Stomach (tissue), 9 donors: ENCODE results near the gene ZFHX3. TPM values are rescaled to one million over a fixed set of nuclear protein-coding genes. Genes with fewer than 3 reads are reported as not detected.

Source experiments
- DNase-seq, 2 donors: peaks; one replicate each; pipeline versions ENCODE4 v3.0.0 to v3.0.0-alpha.2; 2013 to 2019
- H3K27ac ChIP-seq, 5 donors: fragments of 200-600 bp in 4 of 5; sonication (generic) in 4 of 5; one replicate each; pipeline ENCODE4 v1.5.1; 2013 to 2019; ENCODE audit warnings: mild to moderate bottlenecking in 1 of 5, moderate library complexity in 1 of 5
- H3K27me3 ChIP-seq, 3 donors: fragments of 200-600 bp; sonication (generic); one replicate each; pipeline ENCODE4 v1.5.1; 2017 to 2019; ENCODE audit warnings: mixed run types in 1 of 3
- H3K36me3 ChIP-seq, 4 donors: fragments of 200-600 bp; sonication (generic); 1 replicate in 3 of 4; 2 replicates in 1 of 4; pipeline ENCODE4 v1.5.1; 2016 to 2019
- H3K4me1 ChIP-seq, 4 donors: fragments of 200-600 bp; sonication (generic); one replicate each; pipeline ENCODE4 v1.5.1; 2016 to 2019
- H3K4me3 ChIP-seq, 4 donors: fragments of 200-600 bp; sonication (generic) in 3 of 4; one replicate each; pipeline ENCODE4 v1.5.1; 2016 to 2019; ENCODE audit warnings: mild to moderate bottlenecking in 1 of 4
- H3K9me3 ChIP-seq, 4 donors: fragments of 200-600 bp; sonication (generic); one replicate each; pipeline ENCODE4 v1.5.1; 2016 to 2019
- CTCF ChIP-seq, 7 experiments: fragments of 450-650 bp in 4 of 7; fragments of 200-600 bp in 3 of 7; sonication (generic) in 3 of 7; IDR thresholded peaks; one replicate each; pipeline ENCODE4 v1.5.1; 2016 to 2019; ENCODE audit warnings: antibody characterized with exemption in 7 of 7, control low read depth in 2 of 7, mild to moderate bottlenecking in 1 of 7
- EP300 ChIP-seq: sonication (generic); formaldehyde crosslinking; IDR thresholded peaks from one replicate; pipeline ENCODE4 v1.6.1; 2017; ENCODE audit warnings: antibody characterized with exemption
- POLR2A ChIP-seq, 4 donors: fragments of 450-650 bp; IDR thresholded peaks; one replicate each; pipeline ENCODE4 v1.6.1; 2016; ENCODE audit warnings: antibody characterized with exemption in 4 of 4, control low read depth in 2 of 4, mild to moderate bottlenecking in 1 of 4, moderate library complexity in 1 of 4
- POLR2AphosphoS5 ChIP-seq, 3 donors: sonication (generic); formaldehyde crosslinking; IDR thresholded peaks; one replicate each; pipeline ENCODE4 v1.6.1; 2016; ENCODE audit warnings: antibody characterized with exemption in 3 of 3
- WGBS, 5 donors: extraction: QIAGEN DNeasy Blood & Tissue Kit in 3 of 5; methylation state at CpG; one replicate each; pipeline versions ENCODE4 v1.1.5 to v1.1.7; 2013 to 2018; 5-methylcytosine and 5-hydroxymethylcytosine counted together
- intact Hi-C: fragments of 100-400 bp; cut with DNase I; formaldehyde crosslinking; loops from one replicate; pipeline ENCODE4 v1.15.1; 2023; ENCODE audit warnings: low total_unique reads
- polyA plus RNA-seq, 3 donors: library from polyadenylated mRNA; stranded (reverse); fragments of 200-250 nt; gene quantifications; one replicate each; pipeline ENCODE4 v1.2.3, GENCODE V29; 2013
- total RNA-seq, 5 donors: library from RNA; depleted of rRNA; stranded (reverse); fragments of >200 nt; gene quantifications; one replicate each; pipeline versions ENCODE4 v1.1.0 to v1.2.3, GENCODE V29; 2014 to 2016
- donor health status: healthy with polysubstance abuse.
- donor health status: Bipolar disorder and iron deficiency.
- donor health status: healthy.

Gene ZFHX3
- total and polyA plus RNA-seq, 8 donors: 1.1 to 27.5 (median 11.8) TPM

GRCh38 chr16:72810480-72810879, 237.4 kb downstream of the ZFHX3 start:
- no peaks in the 10 kb centered on the region for H3K27me3 ChIP-seq
- intact Hi-C loops: no loop called here
- no peak for DNase-seq
- TF ChIP-seq POLR2AphosphoS5 (IDR thresholded peaks at IDR 0.05): no peak
- no peak for TF ChIP-seq EP300
- TF ChIP-seq POLR2A (IDR thresholded peaks at IDR 0.05): no peak
- no peak for TF ChIP-seq CTCF (IDR thresholded peaks at IDR 0.05)
- H3K36me3 ChIP-seq: peaks cover 12 to 43% (median 34%) of the 10 kb centered on the region in 4 donors
- H3K27ac ChIP-seq: no peak overlapping the region
- no peak overlapping the region for H3K4me3 ChIP-seq
- H3K4me1 ChIP-seq: no peaks in the 10 kb centered on the region
- no peaks in the 10 kb centered on the region for H3K9me3 ChIP-seq
- 79 to 96% (median 95%) methylated on average over 2 of the region's 2 CpGs for WGBS, 5 donors

- Histone ChIP-seq H3K4me3 (no peak overlapping the region), H3K27me3 (no peaks in the 10 kb centered on the region), H3K9me3 (no peaks in the 10 kb centered on the region), H3K27ac (no peak overlapping the region), H3K4me1 (no peaks in the 10 kb centered on the region), H3K36me3 (peaks cover 12 to 46% (median 34%) of the 10 kb centered on the region in 4 donors)
- 85 to 91% (median 90%) methylated on average over 4 of the region's 4 CpGs for WGBS, 5 donors
- intact Hi-C loops: no loop called here
- TF ChIP-seq EP300 (no peak), POLR2AphosphoS5 (IDR thresholded peaks at IDR 0.05) (no peak), POLR2A (IDR thresholded peaks at IDR 0.05) (no peak), CTCF (IDR thresholded peaks at IDR 0.05) (no peak)
- DNase-seq: no peak
Observed at GRCh38 chr16:72809446-72809845, 238.5 kb downstream of the ZFHX3 start.

- 60 to 95% (median 74%) methylated on average over 1 of the region's 1 CpG for WGBS, 5 donors
- Histone ChIP-seq H3K27ac (no peak overlapping the region), H3K36me3 (peaks cover 12 to 46% (median 34%) of the 10 kb centered on the region in 4 donors), H3K27me3 (no peaks in the 10 kb centered on the region), H3K4me1 (no peaks in the 10 kb centered on the region), H3K9me3 (no peaks in the 10 kb centered on the region), H3K4me3 (no peak overlapping the region)
- TF ChIP-seq POLR2A (IDR thresholded peaks at IDR 0.05) (no peak), EP300 (no peak), CTCF (IDR thresholded peaks at IDR 0.05) (no peak), POLR2AphosphoS5 (IDR thresholded peaks at IDR 0.05) (no peak)
- no peak for DNase-seq
- intact Hi-C loops: no loop called here
Observed at GRCh38 chr16:72808754-72809153, 239.2 kb downstream of the ZFHX3 start.

- H3K27ac ChIP-seq: no peak overlapping the region
- 76 to 95% (median 86%) methylated on average over 3 of the region's 3 CpGs for WGBS, 5 donors
- intact Hi-C loops: no loop called here
- H3K27me3 ChIP-seq: no peaks in the 10 kb centered on the region
- H3K9me3 ChIP-seq: no peaks in the 10 kb centered on the region
- H3K4me3 ChIP-seq: no peak overlapping the region
- H3K4me1 ChIP-seq: no peaks in the 10 kb centered on the region
- H3K36me3 ChIP-seq: peaks cover 12 to 46% (median 34%) of the 10 kb centered on the region in 4 donors
- no peak for TF ChIP-seq CTCF (IDR thresholded peaks at IDR 0.05)
- no peak for TF ChIP-seq EP300
- TF ChIP-seq POLR2AphosphoS5 (IDR thresholded peaks at IDR 0.05): no peak
- TF ChIP-seq POLR2A (IDR thresholded peaks at IDR 0.05): no peak
- no peak for DNase-seq
Observed at GRCh38 chr16:72807245-72807644, 240.7 kb downstream of the ZFHX3 start.
